ENCODE measurements around the gene TOMM40L.

The TOMM40L gene

DNA sequence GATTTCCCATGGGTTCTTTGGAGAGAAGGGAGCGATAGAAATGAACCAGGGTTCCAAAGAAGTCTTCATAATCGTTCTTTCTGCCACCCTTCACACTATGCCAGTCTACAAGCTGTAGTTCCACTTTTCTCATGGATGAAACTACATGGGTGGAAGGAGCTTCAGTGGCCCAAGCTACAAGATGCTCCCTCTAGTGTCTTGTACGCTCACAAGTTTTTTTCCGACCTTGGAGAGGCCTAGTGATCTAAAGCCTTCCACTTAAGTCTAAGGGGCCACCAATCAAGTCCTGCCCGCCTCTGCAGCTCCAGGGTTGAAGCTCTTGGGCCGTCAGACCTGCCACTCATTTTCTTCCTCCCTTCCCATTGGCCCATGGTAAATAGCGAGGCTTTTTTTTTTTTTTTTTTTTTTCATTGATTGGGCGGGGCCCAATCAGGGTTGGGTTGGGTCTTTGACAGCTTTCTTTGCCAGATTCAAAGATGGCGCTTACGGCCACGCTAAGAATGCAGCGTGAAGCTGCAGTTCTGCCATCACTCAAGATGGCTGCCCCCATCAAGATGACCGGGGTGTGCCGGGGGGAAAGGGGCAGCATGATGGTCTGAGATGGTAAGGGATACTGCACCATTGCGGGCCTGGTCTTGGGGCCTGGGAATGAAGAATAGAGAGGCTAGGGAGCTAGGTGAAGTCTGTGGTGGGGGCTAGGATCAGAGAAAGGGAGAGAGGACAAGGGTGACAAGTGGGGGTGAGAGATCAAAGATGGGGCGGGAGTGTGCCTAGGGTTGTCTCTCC is at the start of gene TOMM40L:
TOMM40L (plus strand) TSS at position 527 of the 786 bp plus-strand sequence. CDS start 430 bp downstream, outside the sequence.
- peak; percentile 98 for DNase-seq

DNA sequence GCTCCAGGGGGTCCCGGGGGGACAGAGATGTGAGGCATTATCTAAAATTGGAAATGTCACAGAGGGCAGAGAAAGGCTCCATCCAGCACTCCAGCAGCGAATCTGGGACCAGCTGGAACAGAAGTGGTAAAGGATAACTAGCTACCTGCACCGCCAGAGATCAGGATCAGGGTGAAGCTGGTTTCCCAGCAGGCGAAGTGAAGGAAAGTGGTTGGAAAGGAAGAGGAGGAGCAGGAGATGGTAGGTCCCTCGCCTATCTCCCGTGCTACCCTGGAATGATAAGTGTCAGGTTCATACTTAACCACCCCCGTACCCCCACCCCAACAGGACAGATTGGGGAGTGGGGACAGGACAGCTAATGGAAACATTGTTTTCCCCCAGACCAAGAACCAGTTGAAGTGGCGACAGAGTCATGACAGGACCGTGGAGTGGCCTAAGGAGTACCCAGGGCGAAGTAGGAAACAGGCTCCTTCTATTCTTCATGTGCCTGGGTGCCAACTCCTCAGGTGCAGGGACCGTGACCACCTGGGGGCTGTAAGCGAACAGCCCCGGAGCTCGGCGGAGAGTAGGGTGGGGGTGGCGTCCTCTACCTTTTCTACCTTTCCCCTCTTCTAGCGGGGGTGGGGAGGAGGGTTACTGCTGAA is 49.3 kb upstream of the TOMM40L start:
- no peak for DNase-seq

DNA sequence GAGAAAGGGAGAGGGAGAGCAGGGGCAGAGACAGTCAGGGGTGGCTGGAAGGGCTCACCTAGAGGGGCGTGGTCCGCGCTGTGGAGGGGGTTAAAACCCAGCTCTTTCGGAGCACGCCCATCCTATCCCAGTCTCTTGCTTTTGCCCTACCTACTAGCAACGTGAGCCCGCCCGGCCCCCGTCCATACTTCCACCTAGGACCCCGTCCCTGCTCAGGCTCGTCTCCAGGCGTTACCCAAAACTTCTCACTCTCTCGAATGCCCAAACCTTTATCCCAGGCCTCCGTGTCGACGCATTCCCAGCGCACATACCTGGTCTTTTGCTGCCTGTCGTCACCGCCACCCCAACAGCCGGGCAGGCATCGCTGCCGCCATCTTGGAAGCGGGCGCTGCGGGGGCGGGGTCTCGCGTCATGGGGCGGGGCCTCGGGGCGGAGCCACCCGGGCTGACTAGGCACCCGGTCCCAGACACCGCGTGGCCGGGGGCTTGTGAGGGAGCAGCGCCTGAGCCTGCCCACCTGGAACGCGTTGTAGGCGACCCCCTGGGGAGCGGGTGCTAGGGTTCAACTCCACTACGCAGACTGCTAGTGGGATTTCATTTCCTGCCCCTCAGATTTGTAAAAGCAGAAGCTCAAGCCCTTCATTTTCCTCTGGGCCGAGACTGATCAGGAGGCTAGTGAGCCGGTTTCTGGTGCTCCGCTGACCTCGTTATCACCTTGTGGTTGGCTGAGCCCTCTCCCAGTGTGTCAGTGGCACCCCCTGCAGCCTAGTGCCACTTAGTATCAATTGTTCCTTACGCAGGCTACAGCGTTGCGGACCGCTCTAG is 48.5 kb upstream of the TOMM40L start, which contains the start of gene B4GALT3:
B4GALT3 (minus strand) TSS at position 396 of the 824 bp plus-strand sequence. CDS start 1,447 bp downstream, outside the sequence.
- peak; percentile 91 to 94 for DNase-seq

DNA sequence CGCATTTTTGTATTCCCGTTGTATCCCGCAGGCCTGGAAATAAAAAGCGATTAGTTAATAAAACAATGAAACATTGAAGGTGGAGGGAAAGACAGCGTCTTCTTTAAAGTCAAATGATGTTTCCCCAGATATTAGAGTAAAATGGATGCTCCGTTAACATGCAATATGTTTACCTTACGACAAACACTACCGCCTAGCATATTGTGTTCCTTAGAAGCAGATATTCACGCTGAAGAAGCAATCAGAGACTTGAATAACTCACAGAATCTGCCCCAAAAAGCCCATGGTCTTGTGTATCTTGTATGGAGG is 48.0 kb upstream of the TOMM40L start:
- DNase-seq, result no peak

DNA sequence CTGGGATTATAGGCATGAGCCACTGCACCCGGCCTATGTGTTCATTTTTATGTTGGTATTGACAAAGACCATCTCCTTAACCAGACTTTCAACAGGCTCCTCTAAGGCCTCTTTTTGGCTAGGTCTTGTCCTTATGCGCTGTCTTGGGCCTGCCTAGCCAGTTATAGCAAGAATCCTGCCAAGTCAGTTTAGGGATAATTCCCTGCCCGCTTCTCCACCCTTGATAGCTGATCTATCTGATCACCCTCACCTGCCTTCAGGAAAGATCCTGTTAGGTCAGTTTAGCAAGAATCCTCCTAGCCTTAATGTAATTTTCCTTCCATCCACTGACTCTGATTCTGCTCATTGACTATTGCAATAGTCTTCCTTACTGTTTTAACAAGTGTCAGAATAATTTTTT is 46.2 kb upstream of the TOMM40L start:
- DNase-seq, result no peak

DNA sequence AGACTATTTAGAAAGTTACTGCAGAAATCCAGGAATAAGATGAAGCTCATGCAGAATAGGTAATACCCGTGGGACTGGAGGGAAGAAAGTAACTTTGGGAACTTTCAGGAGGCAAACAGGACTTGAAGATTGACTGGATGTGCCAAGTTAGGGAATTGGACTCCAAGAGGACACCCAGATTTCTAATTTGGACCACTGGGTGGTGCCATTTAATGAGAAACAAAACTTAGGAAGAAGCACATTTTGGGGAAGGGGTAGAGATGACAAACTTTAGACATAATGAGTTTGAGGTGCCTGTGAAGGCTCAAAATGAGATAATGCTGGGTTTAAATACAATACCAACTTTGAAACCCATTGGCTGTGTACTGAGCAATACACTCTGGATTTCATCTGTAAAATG is 45.2 kb upstream of the TOMM40L start:
- DNase-seq, result no peak

DNA sequence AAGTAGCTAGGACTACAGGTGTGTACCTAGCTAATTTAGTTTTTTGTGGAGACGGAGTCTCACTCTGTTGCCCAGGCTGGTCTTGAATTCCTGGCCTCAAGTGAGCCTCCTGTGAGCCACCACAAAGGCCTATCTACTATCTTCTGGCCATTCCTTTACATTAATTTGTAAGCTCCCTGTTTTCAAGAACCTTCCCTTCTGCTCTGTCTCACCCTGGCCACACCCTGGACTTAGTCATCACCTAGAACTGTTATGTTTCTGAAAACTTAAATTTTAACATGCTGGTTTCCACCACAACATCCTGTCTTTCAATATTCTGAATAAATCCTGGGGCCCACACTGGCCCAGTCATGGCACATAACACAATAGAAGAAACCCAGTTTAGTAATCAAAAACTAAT is 43.6 kb upstream of the TOMM40L start:
- no peak for DNase-seq

DNA sequence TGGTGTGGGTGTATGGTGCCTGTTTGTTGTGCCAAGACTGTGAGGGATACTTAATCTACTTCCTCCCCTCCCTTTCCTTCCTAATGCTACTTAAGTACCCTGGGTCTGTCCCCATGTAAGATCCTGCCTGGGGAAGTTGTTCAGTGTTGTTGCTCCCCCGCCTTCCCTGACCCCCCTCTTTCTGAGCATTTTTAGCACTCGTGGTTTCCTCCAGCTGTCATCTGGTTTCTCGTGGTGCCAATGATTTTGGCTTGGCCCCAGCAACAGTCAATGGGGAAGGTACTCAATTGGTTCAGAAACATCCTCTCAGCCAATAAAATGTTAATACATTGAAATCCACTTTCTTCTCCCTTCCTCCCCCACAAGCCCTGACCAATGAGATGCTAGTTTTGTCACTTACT is 40.6 kb upstream of the TOMM40L start:
- no peak for DNase-seq

DNA sequence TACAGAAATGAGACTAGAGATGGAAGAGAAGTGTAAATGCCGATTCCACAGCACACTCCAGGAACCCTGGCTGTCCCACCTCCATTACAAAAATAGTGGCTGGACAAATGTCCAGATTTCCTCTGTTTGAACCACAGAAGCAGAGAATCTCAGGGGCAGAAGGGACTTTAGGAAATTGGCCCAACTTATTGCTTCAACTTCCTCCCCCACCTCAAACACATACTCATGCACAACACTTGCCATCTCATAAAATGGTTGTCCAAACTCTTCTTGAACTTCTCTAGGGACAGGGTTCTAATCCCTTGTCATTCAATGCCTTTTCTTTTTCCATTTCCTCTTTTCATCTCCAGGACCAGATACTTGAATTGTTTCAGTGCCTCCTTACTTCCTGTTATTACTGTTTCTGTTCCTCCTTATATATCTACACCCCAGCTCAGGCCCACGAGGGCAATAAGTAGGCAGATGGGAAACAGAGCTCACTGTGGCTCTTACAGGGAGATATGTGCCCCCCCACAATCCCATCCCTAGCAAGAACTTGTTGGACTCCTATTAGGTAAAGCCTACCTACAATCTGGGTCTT is 40.0 kb upstream of the TOMM40L start:
- no peak for DNase-seq

DNA sequence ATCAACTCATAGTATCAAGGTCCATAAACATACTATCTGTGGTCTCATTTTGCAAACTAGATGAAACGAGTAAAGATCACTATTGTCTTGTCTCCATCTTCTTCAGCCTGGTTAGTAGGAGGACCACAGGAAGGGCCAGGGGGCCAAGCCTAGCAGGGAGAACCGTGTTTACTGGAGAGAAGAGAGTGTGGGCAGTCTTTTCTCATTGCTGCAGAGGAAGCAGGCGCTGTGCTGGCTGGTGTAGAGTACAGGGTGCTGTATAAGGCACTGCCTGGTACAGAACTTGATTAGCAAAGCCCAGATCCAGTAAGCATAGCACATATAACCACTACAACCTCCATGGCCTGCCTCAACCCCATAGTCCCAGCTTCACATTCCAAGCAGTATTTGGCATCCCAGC is 38.5 kb upstream of the TOMM40L start:
- no peak for DNase-seq

DNA sequence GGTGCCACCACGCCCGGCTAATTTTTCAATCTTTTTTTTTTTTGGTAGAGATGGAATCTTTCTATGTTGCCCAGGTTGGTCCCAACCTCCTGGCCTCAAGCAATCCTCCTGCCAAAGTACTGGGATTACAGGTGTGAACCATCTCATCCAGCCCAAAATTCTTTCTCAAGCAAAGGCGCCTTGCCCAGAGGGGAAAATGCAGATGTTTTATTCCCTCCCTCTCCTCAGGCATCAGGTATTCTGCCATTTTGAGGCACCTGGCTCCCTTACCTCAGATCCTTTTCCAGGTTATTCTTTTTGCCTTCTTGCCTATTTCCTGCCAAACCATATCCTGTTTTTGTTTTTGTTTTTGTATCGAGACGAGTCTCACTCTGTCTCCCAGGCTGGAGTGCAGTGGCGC is 37.5 kb upstream of the TOMM40L start:
- no peak for DNase-seq

DNA sequence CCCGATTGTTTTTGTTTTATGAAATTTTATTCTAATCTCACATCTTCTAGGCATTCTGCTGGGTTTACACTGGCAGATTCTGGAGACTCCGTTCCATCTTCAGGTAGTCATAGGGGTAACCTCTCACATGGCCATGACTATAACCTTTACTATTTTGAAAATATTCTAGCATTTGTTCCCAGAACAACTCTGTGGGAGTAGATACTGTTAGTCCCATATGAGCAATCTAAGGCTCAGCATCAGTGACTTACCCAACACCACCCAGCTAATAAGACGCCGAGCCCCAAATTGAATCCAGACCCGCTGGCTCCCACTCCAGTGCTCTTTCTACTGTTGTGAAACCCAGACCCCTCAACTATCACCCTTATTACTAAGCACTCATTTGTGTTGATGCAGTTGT is 36.8 kb upstream of the TOMM40L start:
- no peak for DNase-seq

DNA sequence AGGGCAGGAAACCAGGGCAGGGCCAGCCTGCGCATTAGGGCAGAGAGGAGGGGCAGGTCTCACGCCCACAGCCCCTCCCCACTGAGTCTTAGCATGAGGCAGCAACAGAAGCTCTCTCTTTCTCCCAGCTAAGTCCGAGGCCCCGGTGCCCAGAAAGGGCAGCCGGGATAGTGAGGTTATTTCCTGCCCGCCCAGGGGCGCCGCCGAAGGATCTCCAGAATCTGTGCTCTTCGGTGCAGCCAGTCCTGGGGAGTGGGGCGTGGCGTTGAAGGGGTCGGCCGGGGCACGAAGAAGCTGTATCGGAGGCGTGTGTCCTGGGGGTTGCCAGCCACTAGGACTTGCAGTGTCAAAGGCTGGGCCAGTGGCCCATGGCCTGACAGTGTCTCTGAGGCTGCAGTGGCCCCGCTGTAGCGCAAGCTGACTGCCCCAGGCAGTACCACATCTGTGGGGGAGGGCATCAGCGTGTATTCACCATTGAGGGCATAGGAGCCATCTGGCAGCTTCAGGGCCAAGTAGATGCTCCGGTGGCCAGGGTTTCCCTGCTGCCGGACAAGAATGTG is 34.8 kb upstream of the TOMM40L start:
- DNase-seq, result no peak

DNA sequence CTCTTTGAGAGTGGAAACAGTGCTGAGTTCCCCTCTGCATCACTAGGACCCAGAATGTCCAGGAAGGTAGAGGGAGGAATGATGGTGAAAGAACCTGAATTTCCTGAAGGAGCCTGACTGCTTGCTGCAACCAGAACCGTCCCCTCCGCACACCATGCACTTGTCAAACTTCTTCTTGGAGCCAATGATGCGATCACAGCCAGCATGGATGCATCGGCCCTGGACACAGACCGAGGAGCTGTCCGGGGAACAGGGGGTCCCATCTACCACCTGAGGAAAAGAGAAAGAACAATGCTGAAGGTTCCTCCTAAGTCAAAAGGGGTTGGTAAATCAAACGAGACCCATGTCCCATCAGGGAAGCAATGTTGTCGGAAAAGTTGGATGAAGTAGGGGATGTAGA is 33.9 kb upstream of the TOMM40L start:
- no peak for DNase-seq

DNA sequence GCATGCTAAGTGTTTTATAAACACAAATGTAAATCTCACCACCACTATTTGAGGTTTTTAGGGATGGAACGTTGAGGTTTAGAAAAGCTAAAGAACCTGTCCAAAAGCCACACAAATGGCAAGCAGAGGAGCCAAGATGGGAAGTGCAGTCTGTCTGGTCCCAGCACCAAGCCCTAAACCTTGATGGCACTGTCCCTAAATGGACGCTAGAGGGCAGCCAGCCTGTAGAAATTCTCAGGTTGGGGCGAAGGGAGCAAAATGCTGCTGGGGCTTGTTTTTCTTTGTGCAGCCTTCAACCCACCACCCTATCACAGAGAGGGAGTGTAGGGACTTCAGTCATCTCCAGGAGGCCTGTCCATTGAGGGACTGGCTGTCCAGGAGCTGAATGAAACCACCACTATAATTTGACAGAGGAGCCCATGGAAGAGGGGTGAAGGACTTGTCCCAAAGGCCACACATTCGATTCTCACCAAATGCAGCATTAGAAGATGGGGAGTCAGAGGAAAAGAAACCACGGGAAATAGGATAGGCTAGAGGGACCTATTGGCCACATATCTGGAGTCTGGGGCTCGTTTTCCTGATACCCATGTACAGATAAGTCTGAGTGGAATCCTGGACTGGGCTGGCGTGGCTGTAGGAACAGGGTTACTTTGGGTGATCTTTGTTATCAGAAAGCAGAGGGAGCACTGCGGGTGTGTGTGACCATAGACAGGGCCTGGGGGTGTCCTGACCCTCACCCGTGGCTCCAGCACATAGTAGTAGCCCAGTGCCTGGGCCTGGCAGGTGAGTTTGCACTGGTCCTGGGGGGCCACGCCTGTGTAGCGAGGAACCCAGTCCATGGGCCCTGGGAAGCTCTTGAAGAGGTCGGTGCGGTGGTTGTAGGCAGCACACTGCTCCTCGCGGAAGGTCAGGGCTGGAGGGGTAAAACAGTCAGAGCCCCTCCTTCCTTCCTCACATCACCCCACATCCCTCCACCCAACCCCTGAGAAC is 33.1 kb upstream of the TOMM40L start:
- peak; percentile 81 to 83 for DNase-seq

DNA sequence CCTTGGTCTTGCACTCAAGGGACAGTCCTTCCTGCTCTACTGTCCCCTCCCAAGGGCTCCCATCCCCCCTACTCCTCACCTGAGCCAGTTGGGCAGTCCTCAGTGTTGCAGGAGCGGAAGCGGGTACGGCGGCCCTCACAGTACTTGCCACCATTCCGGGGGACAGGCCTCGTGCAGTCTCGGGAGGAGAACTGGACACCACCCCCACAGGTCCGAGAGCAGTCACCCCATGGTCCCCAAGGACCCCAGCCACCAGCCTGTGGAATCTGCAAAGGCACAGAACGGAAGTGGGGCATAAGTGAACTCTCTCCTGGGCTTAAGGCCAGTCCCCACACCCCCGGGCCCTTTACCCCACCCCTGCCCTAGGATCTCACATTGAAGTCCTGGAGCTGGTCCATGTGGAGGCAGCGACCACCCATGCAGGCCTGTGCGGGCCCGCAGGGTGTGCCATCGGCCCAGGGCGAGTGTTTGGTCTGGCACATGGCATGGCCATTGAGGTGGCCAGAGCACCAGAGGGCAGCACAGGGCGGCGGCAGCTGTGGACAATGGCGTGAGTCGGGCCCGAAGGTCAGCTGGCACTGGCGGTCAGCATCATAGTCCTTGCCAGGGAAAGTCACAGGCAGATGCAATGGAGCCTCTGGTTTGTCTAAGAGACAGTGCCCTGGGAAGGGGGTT is 32.2 kb upstream of the TOMM40L start:
- DNase-seq, result peak; percentile 50 to 63

DNA sequence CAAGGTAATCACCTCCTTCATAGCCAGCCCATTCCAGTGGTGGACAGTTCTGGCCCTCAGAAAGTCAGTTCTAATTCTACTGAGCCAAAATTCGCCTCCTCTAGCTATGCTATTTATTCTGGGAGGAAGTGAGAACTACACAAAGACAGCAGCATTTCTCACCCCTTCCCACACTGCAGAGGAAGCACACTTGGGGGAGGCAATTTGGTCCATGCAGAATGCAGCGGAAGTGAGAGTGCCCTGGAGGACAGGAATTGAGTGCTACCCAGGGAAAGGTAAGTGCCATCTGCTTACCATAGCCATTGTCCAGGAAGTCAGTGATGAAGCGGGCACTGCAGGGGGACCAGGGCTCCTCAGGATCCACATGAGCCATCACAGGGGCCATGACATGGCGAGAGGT is 30.7 kb upstream of the TOMM40L start:
- DNase-seq, result no peak

DNA sequence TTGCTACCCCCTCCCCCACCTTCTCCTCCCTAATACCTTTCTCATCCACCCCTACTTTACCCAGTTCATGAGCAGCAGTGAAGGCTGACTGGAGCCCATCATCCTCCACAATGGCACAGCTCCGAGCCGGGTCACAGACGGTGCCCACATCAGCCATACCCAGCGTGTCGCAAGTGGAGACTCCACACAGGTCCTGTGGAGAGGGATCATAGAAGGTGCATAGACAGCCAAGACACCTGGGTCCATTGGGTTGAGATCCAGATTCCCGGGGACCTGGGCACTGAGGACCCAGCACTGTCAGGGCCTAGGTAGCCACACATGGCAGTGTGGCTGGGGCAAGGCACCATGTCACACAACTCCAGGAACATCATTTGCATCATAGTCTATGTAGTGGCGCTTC is 29.7 kb upstream of the TOMM40L start:
- DNase-seq, result no peak

DNA sequence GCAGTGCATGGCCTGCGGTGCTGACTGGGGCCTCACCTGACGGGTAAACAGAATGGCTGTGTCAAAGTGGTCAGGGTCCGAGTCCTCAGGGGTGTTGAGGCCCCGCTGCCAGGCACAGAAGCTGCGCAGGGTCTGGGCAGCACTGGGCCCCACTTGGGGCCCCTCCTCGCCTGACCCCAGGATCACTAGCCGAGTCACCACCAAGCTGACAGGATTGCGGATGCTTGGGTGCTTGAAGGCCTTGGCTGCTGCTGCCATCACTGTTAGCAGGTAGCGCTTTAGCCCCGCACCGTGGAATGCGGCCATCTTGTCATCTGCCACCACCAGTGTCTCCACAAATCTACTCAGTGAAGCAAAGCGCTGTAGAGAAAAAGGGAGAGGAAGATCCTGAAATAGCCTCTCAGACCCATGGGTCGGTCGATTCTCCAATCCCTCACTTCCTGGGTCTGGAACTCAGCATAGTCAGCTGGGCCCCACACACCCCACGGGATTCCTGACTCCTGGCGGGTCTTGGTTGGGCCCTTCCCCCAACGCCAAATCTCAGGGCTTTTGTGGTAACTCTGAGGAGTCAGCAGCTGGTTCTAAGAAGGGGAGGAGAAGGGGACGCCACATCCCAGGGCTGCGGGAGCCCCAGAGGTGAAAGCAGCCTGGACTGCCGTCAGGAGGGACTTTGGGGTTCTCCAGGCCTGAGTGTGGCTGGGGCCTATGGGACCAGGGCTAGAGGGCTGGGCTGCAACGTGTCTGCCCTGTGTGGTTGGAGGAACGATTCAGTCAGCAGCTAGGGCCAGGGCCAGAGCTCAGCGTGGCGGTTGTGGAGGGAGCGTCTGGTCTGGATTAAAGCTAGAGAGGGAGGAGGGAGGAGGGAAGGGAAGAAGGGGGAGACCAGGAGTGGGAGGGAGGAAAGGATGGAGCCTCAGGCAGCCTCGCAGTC is 29.1 kb upstream of the TOMM40L start:
- DNase-seq, result no peak

All from SHP77 (cell line).